SK-N-SH (cell line): ENCODE measurements around the gene NUDT19.

Experiments used
- CHD2 ChIP-seq: fragments of 150-350 bp; IDR thresholded peaks from 2 replicates; pipeline ENCODE4 v1.6.1; 2018; ENCODE audit warnings: low read length; ENCODE audit not compliant: partially characterized antibody
- ELF1 ChIP-seq: IDR thresholded peaks from 2 replicates; pipeline ENCODE4 v1.4.0; 2012
- EP300 ChIP-seq, 2 experiments: IDR thresholded peaks; 2 replicates each; pipeline versions ENCODE4 v1.4.0 to v1.6.1; 2012; ENCODE audit warnings: borderline replicate concordance in 1 of 2, low read depth in 1 of 2, low read length in 1 of 2
- EZH2phosphoT487 ChIP-seq: fragments of 200-600 bp; sonication (generic); IDR thresholded peaks from 2 replicates; pipeline ENCODE4 v1.6.1; 2017; ENCODE audit warnings: low read depth, mixed run types, mild to moderate bottlenecking, antibody characterized with exemption, moderate library complexity, borderline replicate concordance
- GABPA ChIP-seq: IDR thresholded peaks from 2 replicates; pipeline ENCODE4 v1.4.0; 2012; ENCODE audit warnings: low read depth, mild to moderate bottlenecking
- GATA2 ChIP-seq: sonication (generic); formaldehyde crosslinking; IDR thresholded peaks from 2 replicates; pipeline ENCODE4 v1.5.0; 2020; ENCODE audit warnings: mild to moderate bottlenecking, missing genetic modification reagents
- NRF1 ChIP-seq: IDR thresholded peaks from 2 replicates; pipeline ENCODE4 v1.6.1; 2012; ENCODE audit warnings: low read depth, mild to moderate bottlenecking, low read length
- POLR2AphosphoS5 ChIP-seq: IDR thresholded peaks from 2 replicates; pipeline ENCODE4 v1.6.1; 2012; ENCODE audit warnings: low read depth, low read length
- RCOR1 ChIP-seq: fragments of 150-350 bp; IDR thresholded peaks from 2 replicates; pipeline ENCODE4 v1.6.1; 2017; ENCODE audit warnings: antibody characterized with exemption, low read length
- TAF1 ChIP-seq: IDR thresholded peaks from 2 replicates; pipeline ENCODE4 v1.6.1; 2012; ENCODE audit warnings: low read depth, mild to moderate bottlenecking, low read length, moderate library complexity, borderline replicate concordance
- TF ChIP-seq, protein P1 (sequence below): fragments of 200-600 bp; sonication (generic); IDR thresholded peaks from 2 replicates; pipeline ENCODE4 v1.6.1; 2017; ENCODE audit warnings: antibody characterized with exemption, mild to moderate bottlenecking, moderate library complexity
- TF ChIP-seq, protein P2 (sequence below): IDR thresholded peaks from 2 replicates; pipeline ENCODE4 v1.6.1; 2012; ENCODE audit warnings: mild to moderate bottlenecking, low read depth, low read length, moderate library complexity
- TF ChIP-seq, protein P3 (sequence below): IDR thresholded peaks from 2 replicates; pipeline ENCODE4 v1.4.0; 2012; ENCODE audit warnings: low read depth, borderline replicate concordance

DNA sequence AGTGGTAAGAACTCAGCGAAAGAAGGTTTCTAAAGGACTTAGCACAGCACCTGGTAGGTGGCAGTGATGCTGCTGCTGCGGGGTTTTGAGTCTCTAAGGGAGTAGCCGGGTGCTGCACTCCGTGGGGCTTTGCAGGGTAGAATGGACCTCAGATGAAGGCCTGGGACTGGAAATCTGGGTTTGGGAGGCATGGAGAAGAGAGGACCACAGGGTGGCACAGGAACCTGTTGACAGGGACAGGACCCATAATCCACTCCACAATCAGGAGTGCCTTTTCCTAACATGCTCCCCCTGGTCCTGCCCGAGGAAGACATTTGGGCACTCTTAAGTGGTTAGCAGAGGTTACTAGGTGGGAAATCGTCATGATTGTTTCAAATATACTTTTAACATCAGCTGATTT, 57.7 kb downstream of the NUDT19 start:
- TF ChIP-seq TAF1 (no peak), GATA2 (CRISPR knock-in tag) (no peak), EP300 (IDR thresholded peaks at IDR 0.05; ENCODE audit: borderline replicate concordance in 1 of 2, low read depth in 1 of 2, low read length in 1 of 2) (no peak), GABPA (no peak), EZH2phosphoT487 (no peak), ELF1 (no peak), POLR2AphosphoS5 (no peak), NRF1 (no peak), RCOR1 (no peak), CHD2 (no peak)
- TF ChIP-seq, protein P1, sequence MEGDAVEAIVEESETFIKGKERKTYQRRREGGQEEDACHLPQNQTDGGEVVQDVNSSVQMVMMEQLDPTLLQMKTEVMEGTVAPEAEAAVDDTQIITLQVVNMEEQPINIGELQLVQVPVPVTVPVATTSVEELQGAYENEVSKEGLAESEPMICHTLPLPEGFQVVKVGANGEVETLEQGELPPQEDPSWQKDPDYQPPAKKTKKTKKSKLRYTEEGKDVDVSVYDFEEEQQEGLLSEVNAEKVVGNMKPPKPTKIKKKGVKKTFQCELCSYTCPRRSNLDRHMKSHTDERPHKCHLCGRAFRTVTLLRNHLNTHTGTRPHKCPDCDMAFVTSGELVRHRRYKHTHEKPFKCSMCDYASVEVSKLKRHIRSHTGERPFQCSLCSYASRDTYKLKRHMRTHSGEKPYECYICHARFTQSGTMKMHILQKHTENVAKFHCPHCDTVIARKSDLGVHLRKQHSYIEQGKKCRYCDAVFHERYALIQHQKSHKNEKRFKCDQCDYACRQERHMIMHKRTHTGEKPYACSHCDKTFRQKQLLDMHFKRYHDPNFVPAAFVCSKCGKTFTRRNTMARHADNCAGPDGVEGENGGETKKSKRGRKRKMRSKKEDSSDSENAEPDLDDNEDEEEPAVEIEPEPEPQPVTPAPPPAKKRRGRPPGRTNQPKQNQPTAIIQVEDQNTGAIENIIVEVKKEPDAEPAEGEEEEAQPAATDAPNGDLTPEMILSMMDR: no peak
- TF ChIP-seq, protein P2, sequence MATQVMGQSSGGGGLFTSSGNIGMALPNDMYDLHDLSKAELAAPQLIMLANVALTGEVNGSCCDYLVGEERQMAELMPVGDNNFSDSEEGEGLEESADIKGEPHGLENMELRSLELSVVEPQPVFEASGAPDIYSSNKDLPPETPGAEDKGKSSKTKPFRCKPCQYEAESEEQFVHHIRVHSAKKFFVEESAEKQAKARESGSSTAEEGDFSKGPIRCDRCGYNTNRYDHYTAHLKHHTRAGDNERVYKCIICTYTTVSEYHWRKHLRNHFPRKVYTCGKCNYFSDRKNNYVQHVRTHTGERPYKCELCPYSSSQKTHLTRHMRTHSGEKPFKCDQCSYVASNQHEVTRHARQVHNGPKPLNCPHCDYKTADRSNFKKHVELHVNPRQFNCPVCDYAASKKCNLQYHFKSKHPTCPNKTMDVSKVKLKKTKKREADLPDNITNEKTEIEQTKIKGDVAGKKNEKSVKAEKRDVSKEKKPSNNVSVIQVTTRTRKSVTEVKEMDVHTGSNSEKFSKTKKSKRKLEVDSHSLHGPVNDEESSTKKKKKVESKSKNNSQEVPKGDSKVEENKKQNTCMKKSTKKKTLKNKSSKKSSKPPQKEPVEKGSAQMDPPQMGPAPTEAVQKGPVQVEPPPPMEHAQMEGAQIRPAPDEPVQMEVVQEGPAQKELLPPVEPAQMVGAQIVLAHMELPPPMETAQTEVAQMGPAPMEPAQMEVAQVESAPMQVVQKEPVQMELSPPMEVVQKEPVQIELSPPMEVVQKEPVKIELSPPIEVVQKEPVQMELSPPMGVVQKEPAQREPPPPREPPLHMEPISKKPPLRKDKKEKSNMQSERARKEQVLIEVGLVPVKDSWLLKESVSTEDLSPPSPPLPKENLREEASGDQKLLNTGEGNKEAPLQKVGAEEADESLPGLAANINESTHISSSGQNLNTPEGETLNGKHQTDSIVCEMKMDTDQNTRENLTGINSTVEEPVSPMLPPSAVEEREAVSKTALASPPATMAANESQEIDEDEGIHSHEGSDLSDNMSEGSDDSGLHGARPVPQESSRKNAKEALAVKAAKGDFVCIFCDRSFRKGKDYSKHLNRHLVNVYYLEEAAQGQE: no peak
- TF ChIP-seq, protein P3, sequence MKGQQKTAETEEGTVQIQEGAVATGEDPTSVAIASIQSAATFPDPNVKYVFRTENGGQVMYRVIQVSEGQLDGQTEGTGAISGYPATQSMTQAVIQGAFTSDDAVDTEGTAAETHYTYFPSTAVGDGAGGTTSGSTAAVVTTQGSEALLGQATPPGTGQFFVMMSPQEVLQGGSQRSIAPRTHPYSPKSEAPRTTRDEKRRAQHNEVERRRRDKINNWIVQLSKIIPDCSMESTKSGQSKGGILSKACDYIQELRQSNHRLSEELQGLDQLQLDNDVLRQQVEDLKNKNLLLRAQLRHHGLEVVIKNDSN: no peak
